Neutrophil (primary cell): ENCODE data around the gene TTC38.

Experiments used
- H3K27ac ChIP-seq: fragments of 200-600 bp; sonication (generic); 2 replicates; pipeline ENCODE4 v1.5.1; 2016; ENCODE audit warnings: mild to moderate bottlenecking, moderate library complexity
- H3K27me3 ChIP-seq: fragments of 200-600 bp; sonication (generic); 2 replicates; pipeline ENCODE4 v1.6.0; 2016; ENCODE audit warnings: mild to moderate bottlenecking
- H3K36me3 ChIP-seq: fragments of 200-600 bp; sonication (generic); 2 replicates; pipeline ENCODE4 v1.5.1; 2017
- H3K4me1 ChIP-seq, 2 experiments: fragments of 200-600 bp in 1 of 2; sonication (generic) in 1 of 2; 1 replicate in 1 of 2; 2 replicates in 1 of 2; pipeline versions ENCODE4 v1.5.1 to v1.6.1; 2013 to 2016; ENCODE audit warnings: low read depth in 1 of 2, low read length in 1 of 2, mild to moderate bottlenecking in 1 of 2, moderate library complexity in 1 of 2; ENCODE audit not compliant: control insufficient read depth in 1 of 2, insufficient read depth in 1 of 2
- H3K4me3 ChIP-seq, 2 experiments: fragments of 200-600 bp in 1 of 2; sonication (generic) in 1 of 2; 1 replicate in 1 of 2; 2 replicates in 1 of 2; pipeline ENCODE4 v1.5.1; 2013 to 2016; ENCODE audit warnings: low read depth in 1 of 2, low read length in 1 of 2, mild to moderate bottlenecking in 1 of 2, moderate library complexity in 1 of 2
- H3K9me3 ChIP-seq: fragments of 200-600 bp; sonication (generic); 2 replicates; pipeline ENCODE4 v1.5.1; 2016
- TF ChIP-seq, protein P1 (sequence below): fragments of 200-600 bp; sonication (generic); IDR thresholded peaks from 2 replicates; pipeline ENCODE4 v1.5.1; 2016; ENCODE audit warnings: antibody characterized with exemption

Gene TTC38

DNA sequence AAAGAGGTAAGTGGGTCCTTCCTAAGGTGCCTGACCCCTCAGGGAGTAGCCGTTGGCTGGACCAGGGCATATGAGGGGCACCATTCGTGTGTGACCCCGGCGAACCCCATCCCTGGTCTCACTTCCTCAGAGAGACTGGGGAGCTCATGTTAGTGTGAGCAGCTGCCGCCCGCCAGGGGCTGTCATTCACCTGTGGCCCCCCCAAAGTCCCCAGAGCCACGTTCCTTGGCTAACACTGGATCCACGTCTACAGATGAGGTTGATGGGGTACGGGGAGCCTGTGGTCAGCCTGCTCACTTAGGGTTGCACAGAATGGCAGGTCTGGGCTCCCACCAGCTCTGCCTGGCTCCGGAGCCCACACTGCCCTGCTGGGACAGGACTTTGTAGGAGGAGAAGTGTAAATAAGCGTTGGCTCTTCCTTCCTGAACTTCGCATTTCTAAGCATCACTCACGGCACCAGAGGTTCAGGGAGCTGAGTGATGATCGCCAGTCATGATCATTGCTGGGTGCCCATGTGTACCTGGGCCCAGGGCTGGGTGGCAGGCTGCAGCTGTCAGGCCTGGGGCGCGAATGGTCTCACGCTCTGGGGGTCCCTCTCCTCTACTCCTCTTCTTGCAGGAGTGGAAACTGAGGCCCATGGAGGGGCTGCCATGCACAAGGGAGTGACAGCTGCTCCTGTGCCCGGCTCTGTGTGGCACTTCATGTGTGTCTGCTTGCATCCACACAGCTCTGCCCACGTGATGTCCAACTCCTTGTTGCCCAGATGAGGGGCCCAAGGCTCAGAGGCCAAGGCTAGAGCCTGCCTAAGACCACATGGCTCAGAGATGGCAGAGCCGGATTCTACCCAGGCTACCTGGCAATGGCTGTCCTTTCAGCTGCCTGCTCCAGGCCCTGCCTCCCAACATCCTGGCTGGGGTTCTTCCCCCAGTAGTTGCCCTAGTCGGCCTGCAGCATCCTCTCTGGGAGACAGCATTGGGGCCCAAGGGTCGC, 11.1 kb downstream of the TTC38 start:
- no peak overlapping the region for H3K4me3 ChIP-seq
- no peaks in the 10 kb centered on the region for H3K4me1 ChIP-seq
- H3K9me3 ChIP-seq: no peaks in the 10 kb centered on the region
- H3K27ac ChIP-seq: no peak overlapping the region
- H3K36me3 ChIP-seq: peaks cover 76% of the 10 kb centered on the region
- H3K27me3 ChIP-seq: no peaks in the 10 kb centered on the region
- TF ChIP-seq, protein P1, sequence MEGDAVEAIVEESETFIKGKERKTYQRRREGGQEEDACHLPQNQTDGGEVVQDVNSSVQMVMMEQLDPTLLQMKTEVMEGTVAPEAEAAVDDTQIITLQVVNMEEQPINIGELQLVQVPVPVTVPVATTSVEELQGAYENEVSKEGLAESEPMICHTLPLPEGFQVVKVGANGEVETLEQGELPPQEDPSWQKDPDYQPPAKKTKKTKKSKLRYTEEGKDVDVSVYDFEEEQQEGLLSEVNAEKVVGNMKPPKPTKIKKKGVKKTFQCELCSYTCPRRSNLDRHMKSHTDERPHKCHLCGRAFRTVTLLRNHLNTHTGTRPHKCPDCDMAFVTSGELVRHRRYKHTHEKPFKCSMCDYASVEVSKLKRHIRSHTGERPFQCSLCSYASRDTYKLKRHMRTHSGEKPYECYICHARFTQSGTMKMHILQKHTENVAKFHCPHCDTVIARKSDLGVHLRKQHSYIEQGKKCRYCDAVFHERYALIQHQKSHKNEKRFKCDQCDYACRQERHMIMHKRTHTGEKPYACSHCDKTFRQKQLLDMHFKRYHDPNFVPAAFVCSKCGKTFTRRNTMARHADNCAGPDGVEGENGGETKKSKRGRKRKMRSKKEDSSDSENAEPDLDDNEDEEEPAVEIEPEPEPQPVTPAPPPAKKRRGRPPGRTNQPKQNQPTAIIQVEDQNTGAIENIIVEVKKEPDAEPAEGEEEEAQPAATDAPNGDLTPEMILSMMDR: no peak

DNA sequence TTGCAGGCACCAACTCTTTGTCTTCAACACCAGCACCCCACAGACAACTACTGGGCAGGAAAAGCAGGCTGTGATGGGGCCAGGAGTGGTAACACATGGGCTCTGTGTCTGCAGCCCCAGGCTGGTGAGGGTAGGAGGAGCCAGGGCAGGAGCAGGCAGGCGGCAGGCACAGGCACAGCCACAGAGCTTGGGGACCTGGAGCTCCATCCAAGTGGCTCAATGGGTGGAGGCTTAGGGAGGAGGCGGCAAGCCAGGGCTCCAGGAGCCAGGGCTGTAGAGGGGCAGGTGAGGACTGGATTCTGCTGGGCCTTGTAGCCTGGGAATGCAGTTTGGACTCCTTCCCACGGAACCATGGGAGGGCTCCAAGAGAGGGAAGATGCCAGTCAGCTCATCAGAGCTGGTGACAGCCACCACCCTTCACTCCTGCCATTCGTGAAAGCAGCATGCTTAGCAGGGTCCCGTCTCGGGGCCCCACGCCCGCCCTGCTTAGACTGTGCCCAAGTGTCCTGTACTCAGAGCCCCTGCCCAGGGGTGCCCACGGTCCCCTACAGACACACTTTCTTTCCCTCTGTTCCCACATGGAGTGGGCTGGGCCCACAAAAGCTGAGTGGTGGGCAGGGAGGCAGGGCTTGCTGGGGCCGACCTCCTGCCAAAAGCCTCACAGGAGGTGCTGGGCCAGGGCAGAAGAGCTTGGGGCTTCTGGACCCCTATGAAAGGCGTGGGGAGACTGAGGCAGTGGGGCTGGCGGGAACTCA, 12.4 kb downstream of the TTC38 start:
- Histone ChIP-seq H3K27ac (no peak overlapping the region), H3K4me1 (no peaks in the 10 kb centered on the region), H3K27me3 (no peaks in the 10 kb centered on the region), H3K36me3 (peaks cover 75% of the 10 kb centered on the region), H3K4me3 (no peak overlapping the region), H3K9me3 (no peaks in the 10 kb centered on the region)
- TF ChIP-seq, protein P1: no peak

DNA sequence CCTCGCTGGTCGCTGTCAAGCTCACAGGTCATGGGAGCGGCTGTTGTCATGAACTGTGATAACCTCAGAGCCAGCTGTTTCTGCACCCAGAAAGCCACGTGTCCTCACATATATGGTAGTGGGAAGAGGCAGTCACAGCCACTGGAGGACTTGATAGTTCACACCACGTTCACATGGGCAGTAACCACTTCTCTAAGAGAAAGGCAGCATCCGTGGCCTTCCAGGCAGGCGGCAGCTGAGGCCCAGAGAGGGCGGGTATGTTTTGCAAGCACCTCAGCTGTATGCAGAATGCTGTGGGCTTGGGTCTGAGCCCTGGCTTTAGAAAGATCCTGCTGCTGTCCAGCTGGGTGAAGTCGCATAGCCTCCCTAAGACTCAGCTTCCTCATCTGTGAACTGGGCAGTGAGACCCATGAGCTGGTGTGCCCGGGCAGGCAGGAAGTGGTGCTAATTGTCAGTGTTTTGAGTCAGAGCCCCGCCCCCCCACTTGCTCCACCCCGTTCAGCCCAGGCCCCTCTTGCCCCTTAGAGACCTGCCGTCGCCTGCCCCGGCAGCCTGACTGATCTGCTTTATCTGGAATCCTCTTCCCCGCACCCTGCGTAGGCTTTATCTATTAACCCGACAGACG, 13.3 kb downstream of the TTC38 start:
- H3K9me3 ChIP-seq: no peaks in the 10 kb centered on the region
- no peaks in the 10 kb centered on the region for H3K4me1 ChIP-seq
- no peaks in the 10 kb centered on the region for H3K27me3 ChIP-seq
- H3K36me3 ChIP-seq: peaks cover 69% of the 10 kb centered on the region
- TF ChIP-seq, protein P1: no peak
- H3K4me3 ChIP-seq: no peak overlapping the region
- peak overlapping the region; percentile 44 for H3K27ac ChIP-seq

DNA sequence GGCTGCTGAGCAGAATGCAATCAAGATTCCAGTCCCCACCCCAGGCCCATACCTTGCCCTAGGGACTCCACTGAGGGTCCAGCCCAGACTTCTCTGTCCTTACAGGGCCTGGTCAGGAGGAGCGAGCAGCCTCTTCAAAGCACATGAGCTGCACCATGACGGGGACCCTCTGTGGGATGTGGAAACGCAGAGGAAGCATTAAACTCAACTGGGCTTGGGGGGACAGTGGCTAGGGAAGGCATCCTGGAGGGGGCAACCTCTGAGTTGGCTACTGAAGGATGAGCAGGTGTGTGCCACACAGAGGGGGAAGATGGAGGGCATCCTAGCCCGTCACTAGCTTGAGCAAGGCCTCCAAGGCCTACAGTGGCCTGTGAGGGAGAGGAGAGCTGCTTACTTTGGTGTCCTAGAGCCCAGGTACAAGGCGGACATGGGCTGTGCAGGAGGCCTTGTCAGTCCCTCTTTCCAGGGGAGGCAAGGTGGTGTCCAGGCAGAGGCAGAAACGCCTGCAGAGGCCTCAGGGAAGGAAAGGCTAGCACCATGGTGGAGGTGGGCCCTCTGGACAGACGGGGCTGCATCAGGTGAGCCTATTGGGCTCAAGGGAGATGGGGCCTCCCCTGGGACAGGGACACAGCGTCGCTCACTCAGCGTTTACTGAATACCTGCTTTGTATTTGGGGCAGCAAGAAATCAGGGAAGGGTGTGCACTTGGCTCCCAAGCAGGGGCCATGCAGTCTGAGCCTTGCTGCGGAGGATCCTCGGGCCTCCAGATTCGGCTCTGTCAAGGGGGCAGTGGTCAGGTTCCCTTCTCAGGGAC, 14.3 kb downstream of the TTC38 start:
- H3K9me3 ChIP-seq: no peaks in the 10 kb centered on the region
- no peaks in the 10 kb centered on the region for H3K27me3 ChIP-seq
- peaks cover 4 to 6% of the 10 kb centered on the region in 2 experiments for H3K4me1 ChIP-seq
- peaks cover 67% of the 10 kb centered on the region for H3K36me3 ChIP-seq
- H3K27ac ChIP-seq: no peak overlapping the region
- H3K4me3 ChIP-seq: no peak overlapping the region
- TF ChIP-seq, protein P1: no peak

DNA sequence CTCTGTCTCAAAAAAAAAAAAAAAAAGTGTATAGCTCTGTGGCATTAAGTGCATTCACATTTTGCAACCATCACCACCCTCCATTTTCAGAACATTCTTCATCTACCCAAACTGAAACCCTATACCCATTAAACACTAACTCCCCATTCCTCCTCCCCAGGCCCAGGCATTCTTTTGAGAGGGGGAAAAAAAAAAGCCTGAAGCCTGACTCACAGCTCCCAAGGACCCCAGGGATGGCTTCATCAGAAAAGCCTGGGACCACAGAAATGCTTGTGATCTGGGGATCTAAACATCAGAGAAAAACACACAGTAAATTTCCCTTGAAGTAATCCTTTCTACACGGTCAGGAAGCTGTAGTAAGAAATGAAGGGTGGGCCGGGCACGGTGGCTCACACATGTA, 18.2 kb downstream of the TTC38 start:
- no peak overlapping the region for H3K4me3 ChIP-seq
- peaks cover 25 to 30% of the 10 kb centered on the region in 2 experiments for H3K4me1 ChIP-seq
- no peak overlapping the region for H3K27ac ChIP-seq
- H3K36me3 ChIP-seq: peaks cover 47% of the 10 kb centered on the region
- TF ChIP-seq, protein P1: no peak
- H3K27me3 ChIP-seq: no peaks in the 10 kb centered on the region
- H3K9me3 ChIP-seq: no peaks in the 10 kb centered on the region
